ENCODE measurements around the gene ARHGAP9.

GRCh38 chr12:57430112-57430930 is 49.3 kb downstream of the ARHGAP9 start:
- TF ChIP-seq CTCF (IDR thresholded peaks at IDR 0.05; ENCODE audit: insufficient read depth, low read length, poor library complexity, severe bottlenecking) = no peak
- no peak for TF ChIP-seq EZH2phosphoT487 (conservative IDR thresholded peaks at IDR 0.05; ENCODE audit: low read length)

All from SU-DHL-6 (cell line).